ENCODE data around the gene MUC5B. TPM values are rescaled to one million over a fixed set of nuclear protein-coding genes. Genes with fewer than 3 reads are reported as not detected.
"Not testable (repeated sequence)": the region's sequence is repeated elsewhere in the genome, so short reads cannot be mapped to it uniquely, and the experiment has no call there.

The MUC5B gene
- total and polyA plus RNA-seq, 7 experiments from 2014 or later, result not detected

DNA sequence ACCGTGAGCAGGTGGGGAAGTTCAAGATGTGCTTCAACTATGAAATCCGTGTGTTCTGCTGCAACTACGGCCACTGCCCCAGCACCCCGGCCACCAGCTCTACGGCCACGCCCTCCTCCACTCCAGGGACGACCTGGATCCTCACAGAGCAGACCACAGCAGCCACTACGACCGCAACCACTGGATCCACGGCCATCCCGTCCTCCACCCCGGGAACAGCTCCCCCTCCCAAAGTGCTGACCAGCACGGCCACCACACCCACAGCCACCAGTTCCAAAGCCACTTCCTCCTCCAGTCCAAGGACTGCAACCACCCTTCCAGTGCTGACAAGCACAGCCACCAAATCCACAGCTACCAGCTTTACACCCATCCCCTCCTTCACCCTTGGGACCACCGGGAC is 22.9 kb downstream of the MUC5B start:
- intact Hi-C loops (cut with micrococcal nuclease); H3K4me1 ChIP-seq (ENCODE audit: control insufficient read depth in 2 of 2, insufficient read depth in 2 of 2, low read length in 2 of 2); ATAC-seq; H3K36me3 Mint-ChIP-seq; H3K36me3 ChIP-seq (ENCODE audit: control insufficient read depth in 2 of 3, insufficient read depth in 3 of 3, low read length in 3 of 3); DNase-seq; CTCF ChIA-PET; H3K27me3 Mint-ChIP-seq; H3K4me3 ChIP-seq (ENCODE audit: low read length); POLR2A ChIA-PET; H3K4me3 Mint-ChIP-seq; H3K27me3 ChIP-seq (ENCODE audit: control insufficient read depth in 2 of 2, insufficient read depth in 2 of 2, low read length in 2 of 2); H3K27ac ChIP-seq (ENCODE audit: low read depth, low read length); H3K4me1 Mint-ChIP-seq; H3K9me3 ChIP-seq (ENCODE audit: control insufficient read depth in 2 of 3, low read length in 3 of 3); H3K27ac Mint-ChIP-seq: not testable (repeated sequence)
- H3K9me3 Mint-ChIP-seq, result peaks cover 0 to 19% (median 0%) of the 10 kb centered on the region in 11 donors

DNA sequence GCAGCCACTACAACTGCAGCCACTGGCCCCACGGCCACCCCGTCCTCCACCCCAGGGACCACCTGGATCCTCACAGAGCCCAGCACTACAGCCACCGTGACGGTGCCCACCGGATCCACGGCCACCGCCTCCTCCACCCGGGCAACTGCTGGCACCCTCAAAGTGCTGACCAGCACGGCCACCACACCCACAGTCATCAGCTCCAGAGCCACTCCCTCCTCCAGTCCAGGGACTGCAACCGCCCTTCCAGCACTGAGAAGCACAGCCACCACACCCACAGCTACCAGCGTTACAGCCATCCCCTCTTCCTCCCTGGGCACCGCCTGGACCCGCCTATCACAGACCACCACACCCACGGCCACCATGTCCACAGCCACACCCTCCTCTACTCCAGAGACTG is 23.4 kb downstream of the MUC5B start:
- H3K4me1 Mint-ChIP-seq; H3K4me1 ChIP-seq (ENCODE audit: control insufficient read depth in 2 of 2, insufficient read depth in 2 of 2, low read length in 2 of 2); H3K9me3 ChIP-seq (ENCODE audit: control insufficient read depth in 2 of 3, low read length in 3 of 3); H3K36me3 ChIP-seq (ENCODE audit: control insufficient read depth in 2 of 3, insufficient read depth in 3 of 3, low read length in 3 of 3); H3K27ac Mint-ChIP-seq; intact Hi-C loops (cut with micrococcal nuclease); H3K4me3 ChIP-seq (ENCODE audit: low read length); H3K27ac ChIP-seq (ENCODE audit: low read depth, low read length); H3K27me3 ChIP-seq (ENCODE audit: control insufficient read depth in 2 of 2, insufficient read depth in 2 of 2, low read length in 2 of 2); DNase-seq; H3K27me3 Mint-ChIP-seq; ATAC-seq; CTCF ChIA-PET; POLR2A ChIA-PET; H3K4me3 Mint-ChIP-seq; H3K36me3 Mint-ChIP-seq: not testable (repeated sequence)
- peaks cover 0 to 25% (median 0%) of the 10 kb centered on the region in 11 donors for H3K9me3 Mint-ChIP-seq

DNA sequence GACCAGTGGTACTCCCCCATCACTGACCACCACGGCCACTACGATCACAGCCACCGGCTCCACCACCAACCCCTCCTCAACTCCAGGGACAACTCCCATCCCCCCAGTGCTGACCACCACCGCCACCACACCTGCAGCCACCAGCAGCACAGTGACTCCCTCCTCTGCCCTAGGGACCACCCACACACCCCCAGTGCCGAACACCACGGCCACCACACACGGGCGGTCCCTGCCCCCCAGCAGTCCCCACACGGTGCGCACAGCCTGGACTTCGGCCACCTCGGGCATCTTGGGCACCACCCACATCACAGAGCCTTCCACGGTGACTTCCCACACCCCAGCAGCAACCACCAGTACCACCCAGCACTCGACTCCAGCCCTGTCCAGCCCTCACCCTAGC is 24.2 kb downstream of the MUC5B start:
- H3K4me3 Mint-ChIP-seq; H3K27me3 Mint-ChIP-seq; H3K36me3 ChIP-seq (ENCODE audit: control insufficient read depth in 2 of 3, insufficient read depth in 3 of 3, low read length in 3 of 3); H3K9me3 ChIP-seq (ENCODE audit: control insufficient read depth in 2 of 3, low read length in 3 of 3); H3K4me3 ChIP-seq (ENCODE audit: low read length); H3K27ac Mint-ChIP-seq; H3K27me3 ChIP-seq (ENCODE audit: control insufficient read depth in 2 of 2, insufficient read depth in 2 of 2, low read length in 2 of 2); DNase-seq; POLR2A ChIA-PET; CTCF ChIA-PET; H3K27ac ChIP-seq (ENCODE audit: low read depth, low read length); H3K4me1 ChIP-seq (ENCODE audit: control insufficient read depth in 2 of 2, insufficient read depth in 2 of 2, low read length in 2 of 2); intact Hi-C loops (cut with micrococcal nuclease); H3K36me3 Mint-ChIP-seq; ATAC-seq; H3K4me1 Mint-ChIP-seq: not testable (repeated sequence)
- peaks cover 0 to 28% (median 0%) of the 10 kb centered on the region in 11 donors for H3K9me3 Mint-ChIP-seq

DNA sequence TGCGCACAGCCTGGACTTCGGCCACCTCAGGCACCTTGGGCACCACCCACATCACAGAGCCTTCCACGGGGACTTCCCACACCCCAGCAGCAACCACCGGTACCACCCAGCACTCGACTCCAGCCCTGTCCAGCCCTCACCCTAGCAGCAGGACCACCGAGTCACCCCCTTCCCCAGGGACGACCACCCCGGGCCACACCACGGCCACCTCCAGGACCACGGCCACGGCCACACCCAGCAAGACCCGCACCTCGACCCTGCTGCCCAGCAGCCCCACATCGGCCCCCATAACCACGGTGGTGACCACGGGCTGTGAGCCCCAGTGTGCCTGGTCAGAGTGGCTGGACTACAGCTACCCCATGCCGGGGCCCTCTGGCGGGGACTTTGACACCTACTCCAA is 26.1 kb downstream of the MUC5B start:
- H3K27ac Mint-ChIP-seq; H3K27me3 ChIP-seq (ENCODE audit: control insufficient read depth in 2 of 2, insufficient read depth in 2 of 2, low read length in 2 of 2); H3K27me3 Mint-ChIP-seq; DNase-seq; H3K4me3 ChIP-seq (ENCODE audit: low read length); H3K4me1 ChIP-seq (ENCODE audit: control insufficient read depth in 2 of 2, insufficient read depth in 2 of 2, low read length in 2 of 2); ATAC-seq; H3K4me1 Mint-ChIP-seq; H3K36me3 Mint-ChIP-seq; intact Hi-C loops (cut with micrococcal nuclease); CTCF ChIA-PET; H3K4me3 Mint-ChIP-seq; H3K9me3 ChIP-seq (ENCODE audit: control insufficient read depth in 2 of 3, low read length in 3 of 3); H3K27ac ChIP-seq (ENCODE audit: low read depth, low read length); H3K36me3 ChIP-seq (ENCODE audit: control insufficient read depth in 2 of 3, insufficient read depth in 3 of 3, low read length in 3 of 3); POLR2A ChIA-PET: not testable (repeated sequence)
- H3K9me3 Mint-ChIP-seq, result peaks cover 0 to 26% (median 0%) of the 10 kb centered on the region in 11 donors

DNA sequence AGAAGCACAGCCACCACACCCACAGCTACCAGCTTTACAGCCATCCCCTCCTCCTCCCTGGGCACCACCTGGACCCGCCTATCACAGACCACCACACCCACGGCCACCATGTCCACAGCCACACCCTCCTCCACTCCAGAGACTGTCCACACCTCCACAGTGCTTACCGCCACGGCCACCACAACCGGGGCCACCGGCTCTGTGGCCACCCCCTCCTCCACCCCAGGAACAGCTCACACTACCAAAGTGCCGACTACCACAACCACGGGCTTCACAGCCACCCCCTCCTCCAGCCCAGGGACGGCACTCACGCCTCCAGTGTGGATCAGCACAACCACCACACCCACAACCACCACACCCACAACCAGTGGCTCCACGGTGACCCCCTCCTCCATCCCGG is 27.5 kb downstream of the MUC5B start:
- H3K4me3 Mint-ChIP-seq; H3K4me1 Mint-ChIP-seq; H3K9me3 ChIP-seq (ENCODE audit: control insufficient read depth in 2 of 3, low read length in 3 of 3); H3K36me3 Mint-ChIP-seq; POLR2A ChIA-PET; H3K27me3 Mint-ChIP-seq; H3K27me3 ChIP-seq (ENCODE audit: control insufficient read depth in 2 of 2, insufficient read depth in 2 of 2, low read length in 2 of 2); H3K27ac Mint-ChIP-seq; DNase-seq; H3K36me3 ChIP-seq (ENCODE audit: control insufficient read depth in 2 of 3, insufficient read depth in 3 of 3, low read length in 3 of 3); CTCF ChIA-PET; intact Hi-C loops (cut with micrococcal nuclease); ATAC-seq; H3K4me1 ChIP-seq (ENCODE audit: control insufficient read depth in 2 of 2, insufficient read depth in 2 of 2, low read length in 2 of 2); H3K27ac ChIP-seq (ENCODE audit: low read depth, low read length); H3K4me3 ChIP-seq (ENCODE audit: low read length): not testable (repeated sequence)
- peaks cover 0 to 26% (median 0%) of the 10 kb centered on the region in 11 donors for H3K9me3 Mint-ChIP-seq

DNA sequence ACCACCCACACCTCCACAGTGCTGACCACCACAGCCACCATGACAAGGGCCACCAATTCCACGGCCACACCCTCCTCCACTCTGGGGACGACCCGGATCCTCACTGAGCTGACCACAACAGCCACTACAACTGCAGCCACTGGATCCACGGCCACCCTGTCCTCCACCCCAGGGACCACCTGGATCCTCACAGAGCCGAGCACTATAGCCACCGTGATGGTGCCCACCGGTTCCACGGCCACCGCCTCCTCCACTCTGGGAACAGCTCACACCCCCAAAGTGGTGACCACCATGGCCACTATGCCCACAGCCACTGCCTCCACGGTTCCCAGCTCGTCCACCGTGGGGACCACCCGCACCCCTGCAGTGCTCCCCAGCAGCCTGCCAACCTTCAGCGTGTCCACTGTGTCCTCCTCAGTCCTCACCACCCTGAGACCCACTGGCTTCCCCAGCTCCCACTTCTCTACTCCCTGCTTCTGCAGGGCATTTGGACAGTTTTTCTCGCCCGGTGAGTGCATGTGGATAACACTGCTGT is 28.4 kb downstream of the MUC5B start:
- H3K27me3 ChIP-seq (ENCODE audit: control insufficient read depth in 2 of 2, insufficient read depth in 2 of 2, low read length in 2 of 2), result no peaks in the 10 kb centered on the region
- no peaks in the 10 kb centered on the region for H3K9me3 ChIP-seq (ENCODE audit: control insufficient read depth in 2 of 3, low read length in 3 of 3)
- Mint-ChIP-seq H3K4me3 (no peak overlapping the region), H3K27me3 (no peaks in the 10 kb centered on the region), H3K9me3 (peaks cover 0 to 22% (median 0%) of the 10 kb centered on the region in 11 donors), H3K27ac (peak overlapping the region in 2 of 9 donors; percentile 18 to 55), H3K36me3 (peaks cover 0 to 8% (median 0%) of the 10 kb centered on the region in 5 donors), H3K4me1 (no peaks in the 10 kb centered on the region)
- ChIA-PET CTCF (no interaction called here), POLR2A (no interaction called here)
- intact Hi-C loops (cut with micrococcal nuclease), result no loop called here
- H3K36me3 ChIP-seq (ENCODE audit: control insufficient read depth in 2 of 3, insufficient read depth in 3 of 3, low read length in 3 of 3), result no peaks in the 10 kb centered on the region
- no peak overlapping the region for H3K27ac ChIP-seq (ENCODE audit: low read depth, low read length)
- no peaks in the 10 kb centered on the region for H3K4me1 ChIP-seq (ENCODE audit: control insufficient read depth in 2 of 2, insufficient read depth in 2 of 2, low read length in 2 of 2)
- ATAC-seq (no peak), DNase-seq (no peak)
- H3K4me3 ChIP-seq (ENCODE audit: low read length), result no peak overlapping the region

DNA sequence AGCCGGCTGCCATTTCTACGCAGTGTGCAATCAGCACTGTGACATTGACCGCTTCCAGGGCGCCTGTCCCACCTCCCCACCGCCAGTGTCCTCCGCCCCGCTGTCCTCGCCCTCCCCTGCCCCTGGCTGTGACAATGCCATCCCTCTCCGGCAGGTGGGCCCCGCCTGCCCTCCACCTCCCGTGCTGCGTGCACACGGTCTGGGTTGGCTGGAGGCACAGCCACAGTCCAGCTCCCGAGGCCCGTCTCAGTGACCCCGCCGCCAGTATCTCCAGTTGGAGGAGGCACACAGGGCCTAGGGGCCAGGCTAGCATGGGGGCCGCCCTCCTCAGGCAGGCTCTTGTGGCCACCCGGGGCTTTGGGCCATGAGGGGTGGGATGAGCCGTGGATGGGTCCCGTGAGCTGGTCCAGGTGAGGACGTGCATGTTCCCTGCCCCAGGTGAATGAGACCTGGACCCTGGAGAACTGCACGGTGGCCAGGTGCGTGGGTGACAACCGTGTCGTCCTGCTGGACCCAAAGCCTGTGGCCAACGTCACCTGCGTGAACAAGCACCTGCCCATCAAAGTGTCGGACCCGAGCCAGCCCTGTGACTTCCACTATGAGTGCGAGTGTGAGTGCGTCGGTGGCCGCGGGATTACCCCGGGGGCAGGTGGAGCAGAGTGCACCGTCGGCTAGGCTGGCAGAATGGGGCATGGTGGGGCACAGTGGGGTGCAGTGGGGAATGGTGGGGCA is 29.7 kb downstream of the MUC5B start:
- no peak overlapping the region for H3K27ac ChIP-seq (ENCODE audit: low read depth, low read length)
- Mint-ChIP-seq H3K27me3 (no peaks in the 10 kb centered on the region), H3K4me3 (no peak overlapping the region), H3K4me1 (no peaks in the 10 kb centered on the region), H3K27ac (peak overlapping the region in 1 of 9 donors; percentile 62), H3K36me3 (peaks cover 0 to 8% (median 0%) of the 10 kb centered on the region in 5 donors), H3K9me3 (peaks cover 0 to 20% (median 0%) of the 10 kb centered on the region in 11 donors)
- H3K9me3 ChIP-seq (ENCODE audit: control insufficient read depth in 2 of 3, low read length in 3 of 3), result no peaks in the 10 kb centered on the region
- H3K4me1 ChIP-seq (ENCODE audit: control insufficient read depth in 2 of 2, insufficient read depth in 2 of 2, low read length in 2 of 2), result no peaks in the 10 kb centered on the region
- POLR2A ChIA-PET, result interaction anchor here (0.7 kb wide), 1 partner anchor 58 kb away, joined by 3 read pairs; no protein-coding TSS in a partner anchor
- no peak overlapping the region for H3K4me3 ChIP-seq (ENCODE audit: low read length)
- DNase-seq (no peak), ATAC-seq (no peak)
- CTCF ChIA-PET, result no interaction called here
- no peaks in the 10 kb centered on the region for H3K36me3 ChIP-seq (ENCODE audit: control insufficient read depth in 2 of 3, insufficient read depth in 3 of 3, low read length in 3 of 3)
- no peaks in the 10 kb centered on the region for H3K27me3 ChIP-seq (ENCODE audit: control insufficient read depth in 2 of 2, insufficient read depth in 2 of 2, low read length in 2 of 2)
- intact Hi-C loops (cut with micrococcal nuclease), result no loop called here

All from naive thymus-derived CD4-positive, alpha-beta T cell (primary cell).